HCT116 (cell line): ENCODE measurements around the gene KIF25. TPM values are rescaled to one million over a fixed set of nuclear protein-coding genes. Genes with fewer than 3 reads are reported as not detected.

Source experiments
- ATAC-seq: fragments of 200-7000 bp; cut with Tn5 transposase; 2 replicates; pipeline ENCODE4 v1.9.1; 2020; ENCODE audit warnings: mild to moderate bottlenecking, moderate library complexity
- BruUV-seq: library from RNA; stranded (reverse); fragments of 400-500 nt; replicated peaks from 2 replicates; lab custom pipeline; 2021; lab: Mats Ljungman, UMichigan
- CTCF ChIA-PET: fragments of 300-600 bp; sonication (Branson Sonifier 250); formaldehyde crosslinking; loops from one replicate; lab custom pipeline; 2021; ENCODE audit warnings: antibody characterized with exemption; lab: Charles Lee
- POLR2A ChIA-PET: fragments of 300-600, 350-600 bp; sonication (Branson Sonifier 250); formaldehyde crosslinking; loops from one replicate; lab custom pipeline; 2021; ENCODE audit warnings: antibody characterized with exemption; lab: Charles Lee
- RAD21 ChIA-PET, 2 experiments: fragments of 300-600 bp; sonication (Branson Sonifier 250); formaldehyde crosslinking; loops; one replicate each; lab custom pipeline; 2023; ENCODE audit warnings: low total read pairs in 2 of 2; ENCODE audit not compliant: uncharacterized antibody in 2 of 2, unreplicated experiment in 2 of 2, low non-redundant PET in 1 of 2; lab: Charles Lee
- DNase-seq: peaks from one replicate; pipeline ENCODE4 v3.0.0-alpha.2; 2010; ENCODE audit warnings: low read depth, low spot score
- H2AFZ ChIP-seq: fragments of 200-600 bp; shearing (Covaris generic), sonication (generic); 2 replicates; pipeline ENCODE4 v1.6.1; 2017; ENCODE audit warnings: low read depth, mixed run types, mixed read lengths, antibody characterized with exemption, low read length; ENCODE audit not compliant: poor library complexity, severe bottlenecking
- H3K27ac ChIP-seq: 2 replicates; pipeline ENCODE4 v1.5.1; 2012; ENCODE audit warnings: low read depth, low read length
- H3K27me3 ChIP-seq: fragments of 200-600 bp; sonication (generic); 2 replicates; pipeline ENCODE4 v1.6.1; 2016; ENCODE audit warnings: mixed run types, low read length, mixed read lengths; ENCODE audit not compliant: insufficient read depth
- H3K36me3 ChIP-seq, 2 experiments: fragments of 200-500 bp in 1 of 2; fragments of 200-600 bp in 1 of 2; sonication (Bioruptor generic) in 1 of 2; sonication (generic) in 1 of 2; 2 replicates each; pipeline versions ENCODE4 v1.5.1 to v1.6.1; 2014 to 2016; ENCODE audit warnings: low read length in 2 of 2, inconsistent platforms in 1 of 2, mixed read lengths in 1 of 2, mixed run types in 1 of 2; ENCODE audit not compliant: insufficient read depth in 2 of 2, control insufficient read depth in 1 of 2
- H3K4me1 ChIP-seq, 2 experiments: fragments of 200-600 bp in 1 of 2; sonication (generic) in 1 of 2; 2 replicates each; pipeline versions ENCODE4 v1.5.1 to v1.6.1; 2012 to 2017; ENCODE audit warnings: low read length in 2 of 2, inconsistent platforms in 1 of 2, mild to moderate bottlenecking in 1 of 2, mixed read lengths in 1 of 2, mixed run types in 1 of 2, moderate library complexity in 1 of 2; ENCODE audit not compliant: insufficient read depth in 2 of 2, control insufficient read depth in 1 of 2
- H3K4me2 ChIP-seq: fragments of 200-600 bp; sonication (generic); 2 replicates; pipeline ENCODE4 v1.6.1; 2017; ENCODE audit warnings: mixed run types, low read length, mixed read lengths
- H3K4me3 ChIP-seq, 2 experiments: fragments of 200-600 bp in 1 of 2; sonication (generic) in 1 of 2; replicated peaks in 1 of 2; 2 replicates each; pipeline ENCODE4 v1.5.1; 2011 to 2016; ENCODE audit warnings: low read length in 2 of 2, control low read depth in 1 of 2, low read depth in 1 of 2, mild to moderate bottlenecking in 1 of 2, mixed read lengths in 1 of 2, mixed run types in 1 of 2
- H3K79me2 ChIP-seq: fragments of 200-600 bp; sonication (generic); 2 replicates; pipeline ENCODE4 v1.6.1; 2017; ENCODE audit warnings: mild to moderate bottlenecking, mixed run types, low read length, moderate library complexity, mixed read lengths; ENCODE audit not compliant: insufficient read depth
- H3K9ac ChIP-seq: fragments of 200-600 bp; sonication (generic); 2 replicates; pipeline ENCODE4 v1.6.1; 2016; ENCODE audit warnings: low read length, mixed read lengths
- H3K9me2 ChIP-seq: fragments of 200-600 bp; sonication (generic), shearing (Covaris generic); 2 replicates; pipeline ENCODE4 v1.6.1; 2017; ENCODE audit warnings: mixed run types, mild to moderate bottlenecking, moderate library complexity; ENCODE audit not compliant: insufficient read depth
- H3K9me3 ChIP-seq, 2 experiments: fragments of 200-500 bp in 1 of 2; fragments of 200-600 bp in 1 of 2; sonication (Bioruptor generic) in 1 of 2; sonication (generic) in 1 of 2; 2 replicates each; pipeline ENCODE4 v1.6.1; 2014 to 2017; ENCODE audit warnings: low read length in 2 of 2, mixed read lengths in 2 of 2, inconsistent platforms in 1 of 2, low read depth in 1 of 2, mild to moderate bottlenecking in 1 of 2, mixed run types in 1 of 2, moderate library complexity in 1 of 2; ENCODE audit not compliant: control insufficient read depth in 1 of 2, insufficient read depth in 1 of 2
- H4K20me1 ChIP-seq: fragments of 200-600 bp; sonication (generic), shearing (Covaris generic); 2 replicates; pipeline ENCODE4 v1.6.1; 2017; ENCODE audit warnings: mixed run types, mild to moderate bottlenecking, moderate library complexity; ENCODE audit not compliant: insufficient read depth
- CBX3 ChIP-seq: IDR thresholded peaks from 2 replicates; pipeline ENCODE4 v1.6.1; 2012; ENCODE audit warnings: low read depth
- EGR1 ChIP-seq: IDR thresholded peaks from 2 replicates; pipeline ENCODE4 v1.6.1; 2012; ENCODE audit warnings: low read depth
- EZH2phosphoT487 ChIP-seq: fragments of 200-600 bp; IDR thresholded peaks from 2 replicates; pipeline ENCODE4 v1.6.1; 2018; ENCODE audit warnings: antibody characterized with exemption, borderline replicate concordance
- FOSL1 ChIP-seq: IDR thresholded peaks from 2 replicates; pipeline ENCODE4 v1.6.1; 2012; ENCODE audit warnings: low read depth
- JUND ChIP-seq: IDR thresholded peaks from 2 replicates; pipeline ENCODE4 v1.6.1; 2012
- POLR2A ChIP-seq: IDR thresholded peaks from 2 replicates; pipeline ENCODE4 v1.7.0; 2011; ENCODE audit warnings: borderline replicate concordance; ENCODE audit not compliant: insufficient read depth, insufficient read length; ENCODE audit errors: extremely low read depth
- RAD21 ChIP-seq: IDR thresholded peaks from 2 replicates; pipeline ENCODE4 v1.6.1; 2012; ENCODE audit warnings: low read depth, mild to moderate bottlenecking
- SIN3A ChIP-seq: IDR thresholded peaks from 2 replicates; pipeline ENCODE4 v1.6.1; 2012; ENCODE audit warnings: low read depth
- SP1 ChIP-seq: IDR thresholded peaks from 2 replicates; pipeline ENCODE4 v1.6.1; 2012; ENCODE audit warnings: low read depth
- SRF ChIP-seq: IDR thresholded peaks from 2 replicates; pipeline ENCODE4 v1.6.1; 2012; ENCODE audit warnings: low read depth
- TCF7L2 ChIP-seq: IDR thresholded peaks from 2 replicates; pipeline ENCODE4 v1.7.0; 2011; ENCODE audit warnings: borderline replicate concordance, inconsistent platforms; ENCODE audit not compliant: insufficient read depth, insufficient read length; ENCODE audit errors: extremely low read depth
- YY1 ChIP-seq: IDR thresholded peaks from 2 replicates; pipeline ENCODE4 v1.6.1; 2011; ENCODE audit warnings: low read length, low read depth, moderate library complexity, mild to moderate bottlenecking; ENCODE audit not compliant: insufficient replicate concordance; ENCODE audit errors: extremely low read depth
- ZFX ChIP-seq: fragments of 450-650 bp; IDR thresholded peaks from 2 replicates; pipeline ENCODE4 v1.6.1; 2017
- ZNF274 ChIP-seq: fragments of 200-500 bp; sonication (Bioruptor generic); IDR thresholded peaks from 2 replicates; pipeline ENCODE4 v1.6.1; 2014; ENCODE audit warnings: mild to moderate bottlenecking, low read depth, low read length, inconsistent platforms
- intact Hi-C: fragments of 100-400 bp; cut with micrococcal nuclease; formaldehyde crosslinking; loops from 2 replicates; pipeline ENCODE4 v1.10.0; 2022
- total RNA-seq: library from RNA; stranded (reverse); gene quantifications from one replicate; pipeline ENCODE4 v1.2.1, GENCODE V29; 2021; ENCODE audit not compliant: unreplicated experiment
- TF ChIP-seq, protein P1 (sequence below): IDR thresholded peaks from 2 replicates; pipeline ENCODE4 v1.6.1; 2012
- TF ChIP-seq, protein P2 (sequence below): IDR thresholded peaks from 2 replicates; pipeline ENCODE4 v1.6.1; 2012
- TF ChIP-seq, protein P3 (sequence below), 3 experiments: fragments of 200-600 bp in 1 of 3; sonication (generic) in 1 of 3; IDR thresholded peaks in 2 of 3; conservative IDR thresholded peaks in 1 of 3; 2 replicates each; pipeline ENCODE4 v1.5.1; 2012 to 2017; ENCODE audit warnings: low read depth in 2 of 3, low read length in 2 of 3, antibody characterized with exemption in 1 of 3, borderline replicate concordance in 1 of 3, control low read depth in 1 of 3, mild to moderate bottlenecking in 1 of 3, mixed read lengths in 1 of 3, mixed run types in 1 of 3, moderate library complexity in 1 of 3; ENCODE audit not compliant: insufficient read depth in 1 of 3
- TF ChIP-seq, protein P4 (sequence below): IDR thresholded peaks from 2 replicates; pipeline ENCODE4 v1.6.1; 2011; ENCODE audit warnings: mild to moderate bottlenecking, low read length, moderate library complexity; ENCODE audit not compliant: insufficient replicate concordance; ENCODE audit errors: extremely low read depth
- TF ChIP-seq, protein P5 (sequence below): IDR thresholded peaks from 2 replicates; pipeline ENCODE4 v1.6.1; 2012; ENCODE audit warnings: low read depth

Gene KIF25
- total RNA-seq, 1 experiment from 2014 or later: not detected

DNA sequence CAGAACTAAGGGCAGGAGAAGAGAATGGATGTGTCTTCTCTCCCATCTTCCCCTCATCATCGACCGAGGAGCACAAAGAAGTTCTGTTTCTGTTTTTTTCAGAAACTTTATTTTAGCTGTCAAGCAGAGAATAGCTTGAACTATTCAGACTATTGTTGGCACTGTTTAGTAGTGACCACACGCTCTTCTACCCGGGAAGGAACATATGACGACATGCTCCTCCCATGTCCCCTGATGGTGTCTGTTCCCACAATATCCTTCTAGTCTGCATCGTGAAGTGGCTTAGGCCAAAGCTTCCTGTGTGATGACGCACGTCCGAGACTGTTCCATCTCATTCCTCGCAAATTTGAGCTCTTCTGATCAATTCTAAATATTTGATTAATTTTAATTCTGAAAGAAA is 27.2 kb upstream of the KIF25 start:
- no peak for ATAC-seq
- ChIA-PET RAD21 (no interaction called here), CTCF (no interaction called here), POLR2A (no interaction called here)
- Histone ChIP-seq H3K9me3 (no peaks in the 10 kb centered on the region), H3K4me2 (no peak overlapping the region), H2AFZ (no peak overlapping the region), H3K36me3 (peaks cover 0 to 20% of the 10 kb centered on the region in 2 experiments; a peak in 2 of 4 replicates), H3K27me3 (no peaks in the 10 kb centered on the region), H3K9me2 (no peaks in the 10 kb centered on the region), H3K79me2 (no peaks in the 10 kb centered on the region), H3K4me1 (no peaks in the 10 kb centered on the region), H3K27ac (no peak overlapping the region), H3K4me3 (no peak overlapping the region), H4K20me1 (no peaks in the 10 kb centered on the region), H3K9ac (no peak overlapping the region)
- TF ChIP-seq, protein P1, sequence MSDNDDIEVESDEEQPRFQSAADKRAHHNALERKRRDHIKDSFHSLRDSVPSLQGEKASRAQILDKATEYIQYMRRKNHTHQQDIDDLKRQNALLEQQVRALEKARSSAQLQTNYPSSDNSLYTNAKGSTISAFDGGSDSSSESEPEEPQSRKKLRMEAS: no peak
- TF ChIP-seq TCF7L2: no peak
- TF ChIP-seq SP1: no peak
- no peak for TF ChIP-seq CBX3
- TF ChIP-seq, protein P2, sequence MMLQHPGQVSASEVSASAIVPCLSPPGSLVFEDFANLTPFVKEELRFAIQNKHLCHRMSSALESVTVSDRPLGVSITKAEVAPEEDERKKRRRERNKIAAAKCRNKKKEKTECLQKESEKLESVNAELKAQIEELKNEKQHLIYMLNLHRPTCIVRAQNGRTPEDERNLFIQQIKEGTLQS: no peak
- no peak for TF ChIP-seq RAD21
- no peak for TF ChIP-seq EGR1
- no peak for TF ChIP-seq JUND
- TF ChIP-seq ZNF274: no peak
- no peak for TF ChIP-seq POLR2A
- no peak for TF ChIP-seq EZH2phosphoT487
- TF ChIP-seq, protein P3, sequence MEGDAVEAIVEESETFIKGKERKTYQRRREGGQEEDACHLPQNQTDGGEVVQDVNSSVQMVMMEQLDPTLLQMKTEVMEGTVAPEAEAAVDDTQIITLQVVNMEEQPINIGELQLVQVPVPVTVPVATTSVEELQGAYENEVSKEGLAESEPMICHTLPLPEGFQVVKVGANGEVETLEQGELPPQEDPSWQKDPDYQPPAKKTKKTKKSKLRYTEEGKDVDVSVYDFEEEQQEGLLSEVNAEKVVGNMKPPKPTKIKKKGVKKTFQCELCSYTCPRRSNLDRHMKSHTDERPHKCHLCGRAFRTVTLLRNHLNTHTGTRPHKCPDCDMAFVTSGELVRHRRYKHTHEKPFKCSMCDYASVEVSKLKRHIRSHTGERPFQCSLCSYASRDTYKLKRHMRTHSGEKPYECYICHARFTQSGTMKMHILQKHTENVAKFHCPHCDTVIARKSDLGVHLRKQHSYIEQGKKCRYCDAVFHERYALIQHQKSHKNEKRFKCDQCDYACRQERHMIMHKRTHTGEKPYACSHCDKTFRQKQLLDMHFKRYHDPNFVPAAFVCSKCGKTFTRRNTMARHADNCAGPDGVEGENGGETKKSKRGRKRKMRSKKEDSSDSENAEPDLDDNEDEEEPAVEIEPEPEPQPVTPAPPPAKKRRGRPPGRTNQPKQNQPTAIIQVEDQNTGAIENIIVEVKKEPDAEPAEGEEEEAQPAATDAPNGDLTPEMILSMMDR (IDR thresholded peaks at IDR 0.05 in 2 of 3, conservative IDR thresholded peaks at IDR 0.05 in 1 of 3; ENCODE audit: borderline replicate concordance in 1 of 3, insufficient read depth in 1 of 3, low read depth in 2 of 3, low read length in 2 of 3): no peak
- TF ChIP-seq FOSL1: no peak
- TF ChIP-seq YY1: no peak
- TF ChIP-seq SIN3A: no peak
- TF ChIP-seq ZFX: no peak
- TF ChIP-seq, protein P4, sequence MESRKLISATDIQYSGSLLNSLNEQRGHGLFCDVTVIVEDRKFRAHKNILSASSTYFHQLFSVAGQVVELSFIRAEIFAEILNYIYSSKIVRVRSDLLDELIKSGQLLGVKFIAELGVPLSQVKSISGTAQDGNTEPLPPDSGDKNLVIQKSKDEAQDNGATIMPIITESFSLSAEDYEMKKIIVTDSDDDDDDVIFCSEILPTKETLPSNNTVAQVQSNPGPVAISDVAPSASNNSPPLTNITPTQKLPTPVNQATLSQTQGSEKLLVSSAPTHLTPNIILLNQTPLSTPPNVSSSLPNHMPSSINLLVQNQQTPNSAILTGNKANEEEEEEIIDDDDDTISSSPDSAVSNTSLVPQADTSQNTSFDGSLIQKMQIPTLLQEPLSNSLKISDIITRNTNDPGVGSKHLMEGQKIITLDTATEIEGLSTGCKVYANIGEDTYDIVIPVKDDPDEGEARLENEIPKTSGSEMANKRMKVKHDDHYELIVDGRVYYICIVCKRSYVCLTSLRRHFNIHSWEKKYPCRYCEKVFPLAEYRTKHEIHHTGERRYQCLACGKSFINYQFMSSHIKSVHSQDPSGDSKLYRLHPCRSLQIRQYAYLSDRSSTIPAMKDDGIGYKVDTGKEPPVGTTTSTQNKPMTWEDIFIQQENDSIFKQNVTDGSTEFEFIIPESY: no peak
- TF ChIP-seq SRF: no peak
- TF ChIP-seq, protein P5, sequence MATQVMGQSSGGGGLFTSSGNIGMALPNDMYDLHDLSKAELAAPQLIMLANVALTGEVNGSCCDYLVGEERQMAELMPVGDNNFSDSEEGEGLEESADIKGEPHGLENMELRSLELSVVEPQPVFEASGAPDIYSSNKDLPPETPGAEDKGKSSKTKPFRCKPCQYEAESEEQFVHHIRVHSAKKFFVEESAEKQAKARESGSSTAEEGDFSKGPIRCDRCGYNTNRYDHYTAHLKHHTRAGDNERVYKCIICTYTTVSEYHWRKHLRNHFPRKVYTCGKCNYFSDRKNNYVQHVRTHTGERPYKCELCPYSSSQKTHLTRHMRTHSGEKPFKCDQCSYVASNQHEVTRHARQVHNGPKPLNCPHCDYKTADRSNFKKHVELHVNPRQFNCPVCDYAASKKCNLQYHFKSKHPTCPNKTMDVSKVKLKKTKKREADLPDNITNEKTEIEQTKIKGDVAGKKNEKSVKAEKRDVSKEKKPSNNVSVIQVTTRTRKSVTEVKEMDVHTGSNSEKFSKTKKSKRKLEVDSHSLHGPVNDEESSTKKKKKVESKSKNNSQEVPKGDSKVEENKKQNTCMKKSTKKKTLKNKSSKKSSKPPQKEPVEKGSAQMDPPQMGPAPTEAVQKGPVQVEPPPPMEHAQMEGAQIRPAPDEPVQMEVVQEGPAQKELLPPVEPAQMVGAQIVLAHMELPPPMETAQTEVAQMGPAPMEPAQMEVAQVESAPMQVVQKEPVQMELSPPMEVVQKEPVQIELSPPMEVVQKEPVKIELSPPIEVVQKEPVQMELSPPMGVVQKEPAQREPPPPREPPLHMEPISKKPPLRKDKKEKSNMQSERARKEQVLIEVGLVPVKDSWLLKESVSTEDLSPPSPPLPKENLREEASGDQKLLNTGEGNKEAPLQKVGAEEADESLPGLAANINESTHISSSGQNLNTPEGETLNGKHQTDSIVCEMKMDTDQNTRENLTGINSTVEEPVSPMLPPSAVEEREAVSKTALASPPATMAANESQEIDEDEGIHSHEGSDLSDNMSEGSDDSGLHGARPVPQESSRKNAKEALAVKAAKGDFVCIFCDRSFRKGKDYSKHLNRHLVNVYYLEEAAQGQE: no peak
- DNase-seq: no peak
- no TSS peak for BruUV-seq
- intact Hi-C loops: no loop called here
